Stimulated activated CD4-positive, alpha-beta T cell treated with anti-CD3 and anti-CD28 coated beads, Interleukin-1b, Interleukin-23, amount 100 ng/mL, for 24 hours (primary cell): ENCODE data around the gene ADD1.

ENCODE experiments used
- DNase-seq, 4 experiments: peaks; one replicate each; pipeline ENCODE4 v3.0.0-alpha.2; 2020; ENCODE audit warnings: low read depth in 4 of 4, low spot score in 1 of 4

Gene ADD1

GRCh38 chr4:2833671-2834000, 10.0 kb upstream of the ADD1 start:
- DNase-seq, result no peak

- no peak for DNase-seq
Observed at GRCh38 chr4:2834001-2834921, 9.4 kb upstream of the ADD1 start.

GRCh38 chr4:2835978-2836377, 7.7 kb upstream of the ADD1 start:
- DNase-seq, result no peak

GRCh38 chr4:2836391-2836859, 7.2 kb upstream of the ADD1 start:
- DNase-seq, result no peak

- DNase-seq, result no peak
Observed at GRCh38 chr4:2837110-2837903, 6.3 kb upstream of the ADD1 start.

- DNase-seq, result peak in 3 of 4 experiments; percentile 39 to 58 (median 56)
Observed at GRCh38 chr4:2837904-2838496, 5.6 kb upstream of the ADD1 start.

- no peak for DNase-seq
Observed at GRCh38 chr4:2839060-2839459, 4.6 kb upstream of the ADD1 start.

- no peak for DNase-seq
Observed at GRCh38 chr4:2842687-2843262, 869 bp upstream of the ADD1 start.

GRCh38 chr4:2843941-2844584, 419 bp downstream of the ADD1 start:
- DNase-seq, result no peak

GRCh38 chr4:2846172-2846571, 2.5 kb downstream of the ADD1 start:
- no peak for DNase-seq

- no peak for DNase-seq
Observed at GRCh38 chr4:2847302-2847871, 3.7 kb downstream of the ADD1 start.

GRCh38 chr4:2848449-2848848, 4.8 kb downstream of the ADD1 start:
- no peak for DNase-seq

- DNase-seq, result no peak
Observed at GRCh38 chr4:2849267-2850152, 5.9 kb downstream of the ADD1 start.

GRCh38 chr4:2850966-2851798, 7.5 kb downstream of the ADD1 start:
- DNase-seq, result no peak

- DNase-seq, result no peak
Observed at GRCh38 chr4:2852481-2852921, 8.9 kb downstream of the ADD1 start.

- DNase-seq, result no peak
Observed at GRCh38 chr4:2855584-2855983, 11.9 kb downstream of the ADD1 start.

GRCh38 chr4:2856266-2856665, 12.6 kb downstream of the ADD1 start:
- no peak for DNase-seq

- no peak for DNase-seq
Observed at GRCh38 chr4:2857349-2857927, 13.8 kb downstream of the ADD1 start.
